RCC 7860 (cell line): ENCODE measurements around the gene CBX3.
"Not testable (repeated sequence)": the region's sequence is repeated elsewhere in the genome, so short reads cannot be mapped to it uniquely, and the experiment has no call there.

Experiments used
- DNase-seq: peaks from one replicate; pipeline ENCODE4 v3.0.0-alpha.2; 2015; ENCODE audit warnings: low spot score
- FAIRE-seq: peaks from 2 replicates; lab custom pipeline; 2012; peaks lifted over from hg19 to GRCh38; lab: Jason Lieb, UNC

Gene CBX3

DNA sequence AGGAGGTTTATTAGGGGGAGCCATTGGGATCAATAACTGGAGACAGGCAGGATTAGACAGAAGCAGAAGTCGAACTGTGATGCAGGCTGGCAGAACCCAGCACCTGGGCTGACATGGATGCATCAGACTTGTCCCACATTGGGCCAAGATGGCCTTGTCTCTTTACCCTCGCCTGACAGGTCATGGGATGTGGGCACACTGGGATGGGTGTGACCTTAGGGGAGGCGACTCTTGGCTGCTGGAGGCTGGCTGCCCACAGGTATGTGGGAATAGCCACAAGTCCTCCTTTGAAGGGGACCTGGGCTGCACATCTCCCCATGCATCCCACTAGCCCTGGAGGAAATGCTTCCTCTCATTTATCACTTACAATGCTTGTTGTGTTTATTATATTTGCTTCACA, 32.3 kb upstream of the CBX3 start:
- DNase-seq, result no peak
- no peak for FAIRE-seq

DNA sequence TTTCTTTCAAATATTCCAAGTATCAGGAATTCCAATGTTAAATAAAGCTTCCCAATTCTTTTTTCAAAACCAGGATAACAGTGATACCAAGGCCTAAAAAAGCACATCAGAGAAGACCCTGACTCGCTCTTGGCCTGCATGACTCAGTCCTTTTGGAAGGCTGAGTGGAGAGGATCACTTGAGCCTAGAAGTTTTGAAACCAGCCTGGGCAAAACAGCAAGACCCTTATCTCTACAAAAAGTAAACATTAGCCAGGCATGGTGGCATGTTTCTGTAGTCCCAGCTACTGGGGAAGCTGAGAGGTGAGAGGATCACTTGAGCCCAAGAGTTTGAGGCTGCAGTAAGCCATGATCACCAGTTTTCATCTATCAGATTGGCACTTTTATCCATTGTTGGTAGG, 30.9 kb upstream of the CBX3 start:
- DNase-seq (no peak), FAIRE-seq (no peak)

DNA sequence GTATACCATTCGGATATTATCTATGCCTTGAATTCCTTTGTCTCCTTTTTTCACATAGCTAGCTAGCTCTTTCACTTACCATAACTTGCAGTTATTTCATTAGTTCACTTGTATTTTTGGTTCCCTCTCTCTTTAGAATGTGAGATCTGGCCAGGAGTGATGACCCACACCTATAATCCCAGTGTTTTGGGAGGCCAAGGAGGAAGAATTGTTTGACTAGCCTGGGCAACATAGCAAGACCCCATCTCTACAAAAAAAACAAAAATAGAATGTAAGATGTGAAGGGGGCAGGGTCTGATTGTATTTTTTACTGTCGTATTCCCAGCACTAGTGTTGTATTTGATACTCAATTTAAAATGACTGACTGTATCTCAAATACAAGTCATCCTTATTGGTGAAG, 29.9 kb upstream of the CBX3 start:
- DNase-seq (no peak), FAIRE-seq (no peak)

DNA sequence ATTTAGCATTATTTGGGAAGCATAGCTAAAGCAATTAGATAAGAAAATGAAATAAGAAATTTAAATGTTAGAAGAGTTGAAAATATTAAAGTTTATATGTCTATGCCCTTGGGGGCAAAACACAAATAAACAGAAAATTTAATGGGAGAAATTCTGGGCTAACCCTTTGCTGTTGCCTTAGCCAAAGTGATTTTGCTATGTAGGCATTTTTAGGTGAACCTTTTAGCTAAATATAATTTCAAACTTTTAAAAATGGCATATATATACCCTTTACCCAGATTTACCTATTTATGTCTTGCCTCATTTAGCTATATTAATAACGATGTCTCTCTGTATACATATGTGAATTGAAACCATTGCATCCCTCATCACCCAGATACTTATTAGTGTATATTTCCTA, 29.5 kb upstream of the CBX3 start:
- FAIRE-seq (no peak), DNase-seq (no peak)

DNA sequence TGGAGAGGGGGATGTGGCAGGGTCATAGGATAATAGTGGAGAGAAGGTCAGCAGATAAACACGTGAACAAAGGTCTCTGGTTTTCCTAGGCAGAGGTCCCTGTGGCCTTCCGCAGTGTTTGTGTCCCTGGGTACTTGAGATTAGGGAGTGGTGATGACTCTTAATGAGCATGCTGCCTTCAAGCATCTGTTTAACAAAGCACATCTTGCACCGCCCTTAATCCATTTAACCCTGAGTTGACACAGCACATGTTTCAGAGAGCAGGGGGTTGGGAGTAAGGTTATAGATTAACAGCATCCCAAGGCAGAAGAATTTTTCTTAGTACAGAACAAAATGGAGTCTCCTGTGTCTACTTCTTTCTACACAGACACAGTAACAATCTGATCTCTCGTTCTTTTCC, 25.6 kb upstream of the CBX3 start:
- not testable (repeated sequence) for FAIRE-seq, DNase-seq

DNA sequence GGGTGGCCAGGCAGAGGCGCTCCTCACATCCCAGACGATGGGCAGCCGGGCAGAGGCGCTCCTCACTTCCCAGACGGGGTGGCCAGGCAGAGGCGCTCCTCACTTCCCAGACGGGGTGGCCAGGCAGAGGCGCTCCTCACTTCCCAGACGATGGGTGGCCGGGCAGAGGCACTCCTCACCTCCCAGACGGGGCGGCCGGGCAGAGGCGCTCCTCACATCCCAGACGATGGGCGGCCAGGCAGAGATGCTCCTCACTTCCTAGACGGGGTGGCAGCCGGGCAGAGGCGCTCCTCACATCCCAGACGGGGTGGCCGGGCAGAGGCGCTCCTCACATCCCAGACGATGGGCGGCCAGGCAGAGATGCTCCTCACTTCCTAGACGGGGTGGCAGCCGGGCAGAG, 24.8 kb upstream of the CBX3 start:
- not testable (repeated sequence) for DNase-seq, FAIRE-seq

DNA sequence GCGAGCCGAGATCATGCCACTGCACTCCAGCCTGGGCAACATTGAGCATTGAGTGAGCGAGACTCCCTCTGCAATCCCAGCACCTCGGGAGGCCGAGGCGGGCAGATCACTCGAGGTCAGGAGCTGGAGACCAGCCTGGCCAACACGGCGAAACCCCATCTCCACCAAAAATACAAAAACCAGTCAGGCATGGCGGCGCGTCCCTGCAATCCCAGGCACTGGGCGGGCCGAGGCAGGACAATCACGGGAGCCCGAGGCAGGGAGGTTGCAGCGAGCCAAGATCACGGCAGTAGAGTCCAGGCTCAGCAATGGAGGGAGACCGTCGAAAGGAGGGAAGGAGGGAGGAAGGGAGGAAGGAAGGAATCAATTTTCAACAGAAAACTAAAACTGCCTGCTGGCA, 24.3 kb upstream of the CBX3 start:
- not testable (repeated sequence) for DNase-seq, FAIRE-seq

DNA sequence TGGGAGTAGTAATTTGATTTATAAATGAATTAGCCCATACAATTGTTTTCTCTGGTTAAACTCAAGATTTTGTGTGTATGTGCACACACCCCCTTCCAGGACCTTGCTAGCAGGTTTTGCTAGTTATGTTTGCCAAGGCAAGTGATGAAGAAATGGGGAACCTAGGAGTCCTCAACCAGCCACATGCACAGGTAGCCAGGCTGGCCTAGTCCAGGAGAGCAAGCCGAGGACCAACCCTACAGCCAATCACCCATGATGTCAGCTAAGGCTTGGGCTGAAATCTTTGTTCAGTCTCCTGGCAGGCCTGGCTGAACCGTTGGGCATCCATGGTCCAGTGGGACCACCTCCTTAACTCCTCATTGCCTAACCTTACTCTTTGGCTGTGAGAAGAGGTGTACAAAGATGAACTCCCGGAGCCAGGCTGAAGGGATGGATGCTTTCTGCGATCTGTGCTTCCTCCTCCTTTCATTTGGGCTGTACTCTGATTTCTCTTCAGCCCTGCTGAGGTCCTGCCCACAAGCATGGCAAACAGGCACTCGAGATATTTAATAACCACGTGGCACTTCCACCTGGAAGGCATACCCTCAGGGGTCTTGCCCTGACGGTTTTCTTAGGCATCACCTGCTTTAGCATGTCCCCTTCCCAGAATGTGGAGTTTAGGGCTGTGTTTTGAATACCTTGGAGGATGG, 23.1 kb upstream of the CBX3 start:
- FAIRE-seq (no peak), DNase-seq (no peak)

DNA sequence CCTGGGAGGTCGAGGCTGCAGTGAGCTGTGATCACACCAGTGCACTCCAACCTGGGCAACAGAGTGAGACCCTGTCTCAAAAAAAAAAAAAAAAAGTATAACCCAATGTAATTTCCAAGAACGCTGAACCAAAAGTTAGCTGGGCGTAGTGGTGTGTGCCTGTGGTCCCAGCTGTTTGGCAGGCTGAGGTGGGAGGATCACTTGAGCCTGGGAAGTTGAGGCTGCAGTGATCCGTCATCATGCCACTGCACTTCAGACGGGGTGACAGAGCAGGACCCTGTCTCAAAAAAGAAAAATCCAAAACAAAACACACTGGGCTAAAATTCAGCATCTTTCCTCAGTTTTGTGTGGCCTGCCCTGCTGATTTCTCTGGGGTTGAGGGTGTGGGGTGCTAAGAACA, 22.1 kb upstream of the CBX3 start:
- no peak for DNase-seq
- FAIRE-seq, result no peak

DNA sequence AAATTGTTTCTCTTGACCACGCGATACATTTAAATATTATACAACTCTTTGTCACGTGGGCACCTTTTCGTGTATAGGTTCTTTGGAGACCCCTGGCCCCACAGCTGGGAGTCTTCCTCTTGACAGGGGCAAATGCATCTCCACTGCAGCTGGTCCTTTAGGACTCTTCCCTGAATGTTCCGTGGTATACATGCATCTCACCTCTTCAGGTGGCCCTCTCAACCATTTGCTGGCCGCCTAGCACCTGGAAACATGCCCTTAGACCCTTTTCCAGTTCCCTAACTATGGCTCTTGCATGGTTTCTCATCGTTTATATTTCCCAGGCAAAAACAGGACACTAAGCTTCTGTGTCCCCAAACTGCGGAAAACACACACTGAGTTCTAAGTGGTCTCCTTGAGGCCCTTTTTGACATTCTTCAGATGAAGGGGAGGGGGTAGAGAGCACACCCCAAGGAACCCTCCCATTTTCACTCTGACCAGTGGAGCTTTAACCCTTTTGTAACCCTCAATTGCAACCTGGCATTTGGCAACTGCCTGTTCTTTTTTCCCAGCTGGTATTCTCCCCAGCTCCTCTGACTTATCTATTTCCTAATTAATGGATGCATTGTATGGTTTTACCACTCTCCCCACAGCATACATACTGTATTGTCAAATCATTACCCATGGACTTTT, 21.6 kb upstream of the CBX3 start:
- no peak for DNase-seq

DNA sequence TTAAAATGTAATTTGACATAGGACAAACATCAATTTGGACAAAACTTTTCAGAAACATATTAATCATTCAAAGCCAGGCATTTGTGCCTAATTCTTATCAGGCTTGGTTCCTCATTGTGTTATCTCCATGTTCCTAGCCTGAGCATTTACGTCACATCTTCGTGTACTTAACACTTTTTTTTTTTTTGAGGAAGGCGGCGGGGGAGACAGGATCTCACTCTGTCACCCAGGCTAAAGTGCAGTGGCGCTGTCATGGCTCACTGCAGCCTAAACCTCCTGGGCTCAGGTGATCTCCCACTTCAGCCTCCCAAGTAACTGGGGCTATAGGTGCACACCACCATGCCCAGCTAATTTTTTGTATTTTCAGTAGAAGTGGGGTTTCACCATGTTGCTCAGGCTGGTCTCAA, 20.8 kb upstream of the CBX3 start:
- DNase-seq (no peak), FAIRE-seq (no peak)

More for the DNA sequence above, 21.6 kb upstream of the CBX3 start:
- FAIRE-seq, result no peak

DNA sequence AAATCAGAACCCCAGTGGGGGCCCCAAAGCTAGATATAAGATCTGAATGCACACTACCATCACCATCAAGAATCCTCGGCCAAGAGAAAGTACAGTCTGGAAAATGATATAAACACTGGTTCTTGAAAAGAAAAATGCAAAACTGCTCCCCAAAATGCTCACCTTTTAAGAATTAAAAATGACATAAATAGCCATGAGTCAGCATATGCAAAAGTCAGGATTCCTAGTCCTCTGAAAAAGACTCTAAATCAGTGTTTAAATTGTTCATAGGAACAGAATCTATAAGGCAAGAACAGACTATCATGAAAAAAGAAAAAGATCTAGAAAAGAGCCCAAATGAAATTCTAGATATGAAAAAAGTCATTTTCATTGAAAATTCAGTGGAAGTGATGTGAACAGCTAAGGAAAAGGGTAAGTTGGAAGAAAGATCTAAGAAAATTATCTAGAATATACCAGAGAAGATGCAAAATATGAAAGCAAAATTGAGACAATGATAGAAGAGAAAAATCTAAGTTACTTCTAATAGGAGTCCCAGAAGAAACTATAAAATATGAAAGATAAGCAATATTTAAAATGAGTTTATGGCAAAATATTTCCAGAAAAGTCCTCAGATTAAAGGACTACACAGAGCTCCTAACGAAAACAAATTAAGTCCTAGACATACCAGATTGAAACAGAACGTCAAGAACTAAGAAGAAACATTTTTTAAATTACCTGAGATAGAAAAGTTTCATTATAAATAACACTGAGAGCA, 19.9 kb upstream of the CBX3 start:
- FAIRE-seq (no peak), DNase-seq (no peak)

DNA sequence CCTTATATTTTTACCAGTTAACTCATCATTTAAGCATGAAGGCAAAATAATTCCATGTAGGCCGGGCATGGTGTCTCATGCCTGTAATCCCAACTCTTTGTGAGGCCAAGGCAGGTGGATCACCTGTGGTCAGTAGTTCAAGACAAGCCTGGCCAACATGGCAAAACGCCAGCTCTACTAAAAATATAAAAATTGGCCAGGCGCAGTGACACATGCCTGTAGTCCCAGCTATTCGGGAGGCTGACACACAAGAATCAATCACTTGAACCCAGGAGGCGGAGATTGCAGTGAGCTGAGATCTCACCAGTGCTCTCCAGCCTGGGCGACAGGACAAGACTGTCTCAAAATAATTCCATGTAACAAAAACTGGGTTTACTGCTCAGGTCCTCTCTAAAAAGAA, 19.3 kb upstream of the CBX3 start:
- no peak for DNase-seq
- no peak for FAIRE-seq

DNA sequence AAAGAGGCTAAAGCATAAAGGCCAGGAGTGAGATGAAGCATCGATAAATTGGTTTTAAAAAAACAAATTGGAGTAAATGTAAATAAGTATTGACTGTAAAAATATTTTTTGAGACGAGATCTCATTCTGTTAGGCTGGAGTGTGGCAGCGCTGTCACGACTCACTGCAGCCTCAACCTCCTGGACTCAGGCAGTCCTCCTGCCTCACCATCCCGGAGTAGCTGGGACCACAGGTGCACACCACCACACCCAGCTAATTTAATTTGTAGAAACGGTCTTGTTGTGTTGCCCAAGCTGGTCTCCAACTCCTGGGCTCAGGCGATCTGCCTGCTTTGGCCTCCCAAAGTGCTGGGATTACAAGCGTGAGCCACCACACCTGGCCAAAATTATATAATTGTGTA, 18.8 kb upstream of the CBX3 start:
- no peak for DNase-seq
- FAIRE-seq, result no peak

DNA sequence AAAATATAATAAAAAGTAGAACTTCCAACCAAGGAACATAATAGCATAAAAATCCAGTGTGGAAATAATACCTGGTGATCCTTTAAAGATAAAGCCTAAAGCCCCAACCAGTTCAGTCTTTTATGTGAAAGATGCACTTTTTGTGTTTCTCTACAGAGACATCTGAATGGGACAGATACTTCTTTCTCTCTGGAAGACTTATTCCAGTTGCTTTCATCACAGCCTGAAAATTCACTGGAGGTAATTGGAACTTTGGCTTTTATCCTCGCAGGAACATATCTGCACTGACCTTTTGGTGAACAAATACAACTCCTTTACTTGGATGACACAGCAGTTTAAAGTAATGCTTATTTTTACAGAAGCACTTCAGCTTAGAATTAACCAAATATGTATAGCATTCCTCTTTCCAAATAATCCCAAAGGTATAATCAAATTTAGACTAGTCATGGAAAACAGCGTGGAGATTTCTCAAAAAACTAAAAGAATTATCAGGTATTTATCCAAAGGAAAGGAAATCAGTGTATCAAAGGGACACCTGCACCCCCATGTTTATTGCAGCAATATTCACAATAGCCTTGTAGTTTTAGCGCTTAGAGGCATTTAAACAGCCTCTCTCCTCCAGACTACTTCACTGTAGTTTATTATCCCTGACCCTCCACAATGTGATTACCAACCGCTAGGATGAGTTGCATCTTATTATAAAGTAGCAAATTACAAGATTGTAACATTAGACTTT, 17.8 kb upstream of the CBX3 start:
- FAIRE-seq (no peak), DNase-seq (no peak)

DNA sequence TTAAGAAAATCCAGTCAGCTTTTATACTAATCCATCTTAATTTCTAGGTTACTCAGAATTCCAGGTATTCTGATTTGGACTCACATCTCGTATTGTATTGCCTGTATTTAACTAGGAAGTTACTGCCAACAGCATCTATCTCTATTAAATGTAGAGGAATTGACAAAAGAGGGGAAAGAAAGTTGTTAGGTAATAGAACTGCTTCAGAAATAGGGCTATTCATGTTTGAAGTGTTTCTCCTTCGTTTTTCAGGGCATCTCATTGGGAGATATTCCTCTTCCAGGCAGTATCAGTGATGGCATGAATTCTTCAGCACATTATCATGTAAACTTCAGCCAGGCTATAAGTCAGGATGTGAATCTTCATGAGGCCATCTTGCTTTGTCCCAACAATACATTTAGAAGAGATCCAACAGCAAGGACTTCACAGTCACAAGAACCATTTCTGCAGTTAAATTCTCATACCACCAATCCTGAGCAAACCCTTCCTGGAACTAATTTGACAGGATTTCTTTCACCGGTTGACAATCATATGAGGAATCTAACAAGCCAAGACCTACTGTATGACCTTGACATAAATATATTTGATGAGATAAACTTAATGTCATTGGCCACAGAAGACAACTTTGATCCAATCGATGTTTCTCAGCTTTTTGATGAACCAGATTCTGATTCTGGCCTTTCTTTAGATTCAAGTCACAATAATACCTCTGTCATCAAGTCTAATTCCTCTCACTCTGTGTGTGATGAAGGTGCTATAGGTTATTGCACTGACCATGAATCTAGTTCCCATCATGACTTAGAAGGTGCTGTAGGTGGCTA, 17.1 kb upstream of the CBX3 start:
- not testable (repeated sequence) for DNase-seq, FAIRE-seq

DNA sequence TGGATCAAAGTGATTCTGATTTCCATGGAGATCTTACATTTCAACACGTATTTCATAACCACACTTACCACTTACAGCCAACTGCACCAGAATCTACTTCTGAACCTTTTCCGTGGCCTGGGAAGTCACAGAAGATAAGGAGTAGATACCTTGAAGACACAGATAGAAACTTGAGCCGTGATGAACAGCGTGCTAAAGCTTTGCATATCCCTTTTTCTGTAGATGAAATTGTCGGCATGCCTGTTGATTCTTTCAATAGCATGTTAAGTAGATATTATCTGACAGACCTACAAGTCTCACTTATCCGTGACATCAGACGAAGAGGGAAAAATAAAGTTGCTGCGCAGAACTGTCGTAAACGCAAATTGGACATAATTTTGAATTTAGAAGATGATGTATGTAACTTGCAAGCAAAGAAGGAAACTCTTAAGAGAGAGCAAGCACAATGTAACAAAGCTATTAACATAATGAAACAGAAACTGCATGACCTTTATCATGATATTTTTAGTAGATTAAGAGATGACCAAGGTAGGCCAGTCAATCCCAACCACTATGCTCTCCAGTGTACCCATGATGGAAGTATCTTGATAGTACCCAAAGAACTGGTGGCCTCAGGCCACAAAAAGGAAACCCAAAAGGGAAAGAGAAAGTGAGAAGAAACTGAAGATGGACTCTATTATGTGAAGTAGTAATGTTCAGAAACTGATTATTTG, 16.3 kb upstream of the CBX3 start:
- DNase-seq (no peak), FAIRE-seq (peak; percentile 54)

DNA sequence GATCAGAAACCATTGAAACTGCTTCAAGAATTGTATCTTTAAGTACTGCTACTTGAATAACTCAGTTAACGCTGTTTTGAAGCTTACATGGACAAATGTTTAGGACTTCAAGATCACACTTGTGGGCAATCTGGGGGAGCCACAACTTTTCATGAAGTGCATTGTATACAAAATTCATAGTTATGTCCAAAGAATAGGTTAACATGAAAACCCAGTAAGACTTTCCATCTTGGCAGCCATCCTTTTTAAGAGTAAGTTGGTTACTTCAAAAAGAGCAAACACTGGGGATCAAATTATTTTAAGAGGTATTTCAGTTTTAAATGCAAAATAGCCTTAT, 15.7 kb upstream of the CBX3 start:
- FAIRE-seq, result no peak
- DNase-seq, result no peak

DNA sequence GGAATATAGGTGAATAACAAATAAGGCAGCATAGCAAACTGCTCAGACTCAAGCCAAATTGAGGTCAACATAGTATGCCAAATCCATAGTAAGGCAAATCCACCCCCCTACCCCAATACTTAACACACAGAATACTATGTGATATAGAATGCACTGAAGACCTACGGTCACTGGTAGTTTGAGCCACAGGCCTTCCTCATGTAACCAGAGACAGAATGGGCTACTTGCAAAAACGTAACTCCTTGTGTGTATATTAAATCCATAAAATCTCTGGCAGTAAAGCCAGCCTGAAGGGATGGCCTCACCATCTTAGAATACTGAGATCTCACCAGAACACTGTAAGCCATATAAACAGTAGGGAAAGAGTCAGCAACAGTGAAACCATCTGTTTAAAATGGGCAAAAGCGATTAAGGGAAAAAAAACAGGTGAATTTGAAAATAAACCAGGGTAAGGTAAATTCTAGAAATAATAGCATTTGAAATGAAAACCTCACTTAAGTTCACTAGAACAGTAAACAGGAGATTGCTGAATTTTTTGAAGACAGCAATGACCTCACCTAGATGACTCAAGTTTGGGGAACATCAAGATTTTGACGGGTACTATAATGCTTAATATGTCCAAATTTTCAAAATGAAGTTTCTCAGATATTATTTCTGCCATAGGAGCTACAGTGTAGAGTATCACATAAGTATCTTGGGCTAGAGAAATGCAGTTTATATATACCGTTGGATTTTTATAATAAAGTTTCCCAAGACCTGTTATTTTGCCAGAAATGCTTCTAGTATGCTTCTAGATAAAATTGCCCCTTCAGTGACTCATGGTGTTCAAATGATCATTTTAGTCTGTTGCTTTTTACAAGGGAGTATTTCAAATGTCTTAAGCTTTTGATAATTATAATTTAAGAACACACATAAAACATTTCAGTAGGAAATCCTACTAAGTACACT, 14.9 kb upstream of the CBX3 start:
- peak; percentile 52 for FAIRE-seq
- DNase-seq, result no peak
